HEK293 (cell line): Measurements from ENCODE around the gene G2E3.

Experiments used
- ATF2 ChIP-seq: fragments of 450-650 bp; formaldehyde crosslinking; IDR thresholded peaks from 2 replicates; pipeline ENCODE4 v1.5.1; 2016; ENCODE audit warnings: missing biosample characterization, missing genetic modification characterization, low read depth
- EGR2 ChIP-seq: fragments of 450-650 bp; formaldehyde crosslinking; IDR thresholded peaks from 2 replicates; pipeline ENCODE4 v1.5.1; 2016; ENCODE audit warnings: low read depth, missing biosample characterization, missing genetic modification characterization
- GLIS1 ChIP-seq: fragments of 450-650 bp; formaldehyde crosslinking; IDR thresholded peaks from 2 replicates; pipeline ENCODE4 v1.5.1; 2016; ENCODE audit warnings: missing biosample characterization, missing genetic modification characterization
- KLF7 ChIP-seq: fragments of 450-650 bp; formaldehyde crosslinking; IDR thresholded peaks from 2 replicates; pipeline ENCODE4 v1.5.1; 2016; ENCODE audit warnings: missing biosample characterization, missing genetic modification characterization, borderline replicate concordance
- RBAK ChIP-seq: fragments of 450-650 bp; formaldehyde crosslinking; IDR thresholded peaks from 2 replicates; pipeline ENCODE4 v1.5.1; 2016; ENCODE audit warnings: missing biosample characterization, missing genetic modification characterization
- SP3 ChIP-seq: fragments of 450-650 bp; formaldehyde crosslinking; IDR thresholded peaks from 2 replicates; pipeline ENCODE4 v1.5.1; 2016; ENCODE audit warnings: missing biosample characterization, missing genetic modification characterization
- ZBTB1 ChIP-seq: fragments of 450-650 bp; formaldehyde crosslinking; IDR thresholded peaks from 2 replicates; pipeline ENCODE4 v1.5.1; 2016; ENCODE audit warnings: missing biosample characterization, missing genetic modification characterization
- ZBTB20 ChIP-seq: fragments of 450-650 bp; formaldehyde crosslinking; IDR thresholded peaks from 2 replicates; pipeline ENCODE4 v1.5.1; 2016; ENCODE audit warnings: missing biosample characterization, missing genetic modification characterization
- ZFP3 ChIP-seq: fragments of 450-650 bp; formaldehyde crosslinking; IDR thresholded peaks from 2 replicates; pipeline ENCODE4 v1.5.1; 2016; ENCODE audit warnings: low read depth, missing biosample characterization, missing genetic modification characterization
- ZFP69B ChIP-seq: fragments of 450-650 bp; formaldehyde crosslinking; IDR thresholded peaks from 2 replicates; pipeline ENCODE4 v1.5.1; 2016; ENCODE audit warnings: missing biosample characterization, missing genetic modification characterization
- ZNF2 ChIP-seq: fragments of 450-650 bp; formaldehyde crosslinking; IDR thresholded peaks from 2 replicates; pipeline ENCODE4 v1.5.1; 2016; ENCODE audit warnings: missing biosample characterization, missing genetic modification characterization
- ZNF26 ChIP-seq: fragments of 450-650 bp; formaldehyde crosslinking; IDR thresholded peaks from 2 replicates; pipeline ENCODE4 v1.5.1; 2016; ENCODE audit warnings: missing biosample characterization, missing genetic modification characterization
- ZNF354C ChIP-seq: fragments of 450-650 bp; formaldehyde crosslinking; IDR thresholded peaks from 2 replicates; pipeline ENCODE4 v1.5.1; 2016; ENCODE audit warnings: missing biosample characterization, missing genetic modification characterization, low read depth, borderline replicate concordance
- ZNF544 ChIP-seq: fragments of 450-650 bp; formaldehyde crosslinking; IDR thresholded peaks from 2 replicates; pipeline ENCODE4 v1.5.0; 2017; ENCODE audit warnings: missing biosample characterization, missing genetic modification characterization
- ZNF548 ChIP-seq: fragments of 450-650 bp; formaldehyde crosslinking; IDR thresholded peaks from 2 replicates; pipeline ENCODE4 v1.5.1; 2016; ENCODE audit warnings: missing biosample characterization, missing genetic modification characterization
- ZNF645 ChIP-seq: fragments of 450-650 bp; formaldehyde crosslinking; IDR thresholded peaks from 2 replicates; pipeline ENCODE4; 2016; ENCODE audit warnings: missing biosample characterization, missing genetic modification characterization
- ZNF660 ChIP-seq: fragments of 450-650 bp; IDR thresholded peaks from 2 replicates; pipeline ENCODE4 v1.5.1; 2018; ENCODE audit warnings: missing biosample characterization, mild to moderate bottlenecking, missing genetic modification characterization
- ZNF837 ChIP-seq: fragments of 450-650 bp; formaldehyde crosslinking; IDR thresholded peaks from 2 replicates; pipeline ENCODE4 v1.5.1; 2016; ENCODE audit warnings: missing biosample characterization, missing genetic modification characterization
- TF ChIP-seq, protein P1 (sequence below): fragments of 450-650 bp; formaldehyde crosslinking; IDR thresholded peaks from 2 replicates; pipeline ENCODE4 v1.5.1; 2016; ENCODE audit warnings: missing biosample characterization, missing genetic modification characterization
- TF ChIP-seq, protein P2 (sequence below): fragments of 450-650 bp; formaldehyde crosslinking; IDR thresholded peaks from 2 replicates; pipeline ENCODE4 v1.5.1; 2017; ENCODE audit warnings: missing biosample characterization, missing genetic modification characterization
- TF ChIP-seq, protein P3 (sequence below): fragments of 450-650 bp; formaldehyde crosslinking; IDR thresholded peaks from 2 replicates; pipeline ENCODE4 v1.5.1; 2016; ENCODE audit warnings: missing biosample characterization, missing genetic modification characterization, low read depth
- TF ChIP-seq, protein P4 (sequence below): fragments of 450-650 bp; formaldehyde crosslinking; IDR thresholded peaks from 2 replicates; pipeline ENCODE4 v1.5.1; 2016; ENCODE audit warnings: missing biosample characterization, missing genetic modification characterization

Gene G2E3

DNA sequence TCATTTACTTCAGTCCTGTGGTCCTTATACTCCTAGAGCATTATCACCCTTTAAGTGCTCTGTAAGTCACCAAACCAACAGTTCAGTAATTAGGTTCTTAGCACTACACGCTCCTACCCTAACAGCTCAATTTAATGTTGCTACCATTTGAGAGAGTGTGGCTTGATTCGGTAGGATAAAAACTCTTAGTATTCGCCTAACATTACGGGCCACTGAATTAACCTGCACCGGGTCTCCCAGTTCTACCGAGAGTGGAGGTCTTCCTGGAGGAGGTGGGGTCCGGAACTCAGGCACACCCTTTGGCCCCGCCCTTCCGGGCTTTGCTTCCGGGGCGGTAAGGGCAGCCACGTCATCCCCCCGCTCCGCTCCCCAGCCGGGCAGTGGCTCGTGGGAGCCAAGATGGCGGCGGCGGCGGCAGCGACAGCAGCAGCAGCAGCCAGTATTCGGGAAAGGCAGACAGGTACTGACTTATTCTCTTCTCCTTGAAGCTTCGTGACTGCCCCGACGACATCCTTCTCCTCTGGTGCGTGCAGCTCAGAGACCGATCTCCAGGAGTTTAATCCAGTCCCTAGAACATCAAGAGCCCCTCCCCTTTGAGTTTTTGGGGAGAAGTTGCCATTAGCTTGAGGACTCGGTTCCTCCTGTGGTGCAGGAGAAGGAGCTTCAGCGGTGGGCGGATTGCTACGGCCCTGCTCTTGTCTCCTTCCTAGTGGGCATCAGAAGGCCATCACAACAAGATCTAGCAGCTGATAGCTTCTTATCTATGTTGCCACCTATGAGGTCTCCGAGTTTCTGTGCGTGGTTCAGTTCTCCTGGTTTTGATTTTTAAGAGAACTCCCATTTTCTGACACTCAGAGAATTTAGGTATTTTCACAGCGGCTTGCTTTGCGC is 63.2 kb downstream of the G2E3 start, which contains the start of gene SCFD1 (continued):
- TF ChIP-seq ZFP3 (tag by site-specific recombination) (no peak), ZNF660 (peak; percentile 62; the same call in 1 of the 2 replicates), EGR2 (0 out of 2 replicates have a peak, but pooled peaks have one; percentile 14), ZNF548 (tag by site-specific recombination) (no peak), ZNF645 (tag by site-specific recombination) (no peak), ZNF2 (tag by site-specific recombination) (peak; percentile 43; the same call in 1 of the 2 replicates), SP3 (peak; percentile 95), RBAK (tag by site-specific recombination) (no peak), ZFP69B (tag by site-specific recombination) (0 out of 2 replicates have a peak, but pooled peaks have one; percentile 16), ZNF26 (tag by site-specific recombination) (no peak), ZBTB20 (0 out of 2 replicates have a peak, but pooled peaks have one; percentile 21), KLF7 (tag by site-specific recombination) (peak; percentile 91), ZBTB1 (no peak), ZNF354C (no peak), ATF2 (tag by site-specific recombination) (peak; percentile 70), ZNF544 (tag by site-specific recombination) (no peak), ZNF837 (tag by site-specific recombination) (no peak), GLIS1 (peak; percentile 79)
- TF ChIP-seq, protein P1, sequence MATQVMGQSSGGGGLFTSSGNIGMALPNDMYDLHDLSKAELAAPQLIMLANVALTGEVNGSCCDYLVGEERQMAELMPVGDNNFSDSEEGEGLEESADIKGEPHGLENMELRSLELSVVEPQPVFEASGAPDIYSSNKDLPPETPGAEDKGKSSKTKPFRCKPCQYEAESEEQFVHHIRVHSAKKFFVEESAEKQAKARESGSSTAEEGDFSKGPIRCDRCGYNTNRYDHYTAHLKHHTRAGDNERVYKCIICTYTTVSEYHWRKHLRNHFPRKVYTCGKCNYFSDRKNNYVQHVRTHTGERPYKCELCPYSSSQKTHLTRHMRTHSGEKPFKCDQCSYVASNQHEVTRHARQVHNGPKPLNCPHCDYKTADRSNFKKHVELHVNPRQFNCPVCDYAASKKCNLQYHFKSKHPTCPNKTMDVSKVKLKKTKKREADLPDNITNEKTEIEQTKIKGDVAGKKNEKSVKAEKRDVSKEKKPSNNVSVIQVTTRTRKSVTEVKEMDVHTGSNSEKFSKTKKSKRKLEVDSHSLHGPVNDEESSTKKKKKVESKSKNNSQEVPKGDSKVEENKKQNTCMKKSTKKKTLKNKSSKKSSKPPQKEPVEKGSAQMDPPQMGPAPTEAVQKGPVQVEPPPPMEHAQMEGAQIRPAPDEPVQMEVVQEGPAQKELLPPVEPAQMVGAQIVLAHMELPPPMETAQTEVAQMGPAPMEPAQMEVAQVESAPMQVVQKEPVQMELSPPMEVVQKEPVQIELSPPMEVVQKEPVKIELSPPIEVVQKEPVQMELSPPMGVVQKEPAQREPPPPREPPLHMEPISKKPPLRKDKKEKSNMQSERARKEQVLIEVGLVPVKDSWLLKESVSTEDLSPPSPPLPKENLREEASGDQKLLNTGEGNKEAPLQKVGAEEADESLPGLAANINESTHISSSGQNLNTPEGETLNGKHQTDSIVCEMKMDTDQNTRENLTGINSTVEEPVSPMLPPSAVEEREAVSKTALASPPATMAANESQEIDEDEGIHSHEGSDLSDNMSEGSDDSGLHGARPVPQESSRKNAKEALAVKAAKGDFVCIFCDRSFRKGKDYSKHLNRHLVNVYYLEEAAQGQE (tag by site-specific recombination): 0 out of 2 replicates have a peak, but pooled peaks have one; percentile 24
- TF ChIP-seq, protein P2, sequence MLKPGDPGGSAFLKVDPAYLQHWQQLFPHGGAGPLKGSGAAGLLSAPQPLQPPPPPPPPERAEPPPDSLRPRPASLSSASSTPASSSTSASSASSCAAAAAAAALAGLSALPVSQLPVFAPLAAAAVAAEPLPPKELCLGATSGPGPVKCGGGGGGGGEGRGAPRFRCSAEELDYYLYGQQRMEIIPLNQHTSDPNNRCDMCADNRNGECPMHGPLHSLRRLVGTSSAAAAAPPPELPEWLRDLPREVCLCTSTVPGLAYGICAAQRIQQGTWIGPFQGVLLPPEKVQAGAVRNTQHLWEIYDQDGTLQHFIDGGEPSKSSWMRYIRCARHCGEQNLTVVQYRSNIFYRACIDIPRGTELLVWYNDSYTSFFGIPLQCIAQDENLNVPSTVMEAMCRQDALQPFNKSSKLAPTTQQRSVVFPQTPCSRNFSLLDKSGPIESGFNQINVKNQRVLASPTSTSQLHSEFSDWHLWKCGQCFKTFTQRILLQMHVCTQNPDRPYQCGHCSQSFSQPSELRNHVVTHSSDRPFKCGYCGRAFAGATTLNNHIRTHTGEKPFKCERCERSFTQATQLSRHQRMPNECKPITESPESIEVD (tag by site-specific recombination): no peak
- TF ChIP-seq, protein P3, sequence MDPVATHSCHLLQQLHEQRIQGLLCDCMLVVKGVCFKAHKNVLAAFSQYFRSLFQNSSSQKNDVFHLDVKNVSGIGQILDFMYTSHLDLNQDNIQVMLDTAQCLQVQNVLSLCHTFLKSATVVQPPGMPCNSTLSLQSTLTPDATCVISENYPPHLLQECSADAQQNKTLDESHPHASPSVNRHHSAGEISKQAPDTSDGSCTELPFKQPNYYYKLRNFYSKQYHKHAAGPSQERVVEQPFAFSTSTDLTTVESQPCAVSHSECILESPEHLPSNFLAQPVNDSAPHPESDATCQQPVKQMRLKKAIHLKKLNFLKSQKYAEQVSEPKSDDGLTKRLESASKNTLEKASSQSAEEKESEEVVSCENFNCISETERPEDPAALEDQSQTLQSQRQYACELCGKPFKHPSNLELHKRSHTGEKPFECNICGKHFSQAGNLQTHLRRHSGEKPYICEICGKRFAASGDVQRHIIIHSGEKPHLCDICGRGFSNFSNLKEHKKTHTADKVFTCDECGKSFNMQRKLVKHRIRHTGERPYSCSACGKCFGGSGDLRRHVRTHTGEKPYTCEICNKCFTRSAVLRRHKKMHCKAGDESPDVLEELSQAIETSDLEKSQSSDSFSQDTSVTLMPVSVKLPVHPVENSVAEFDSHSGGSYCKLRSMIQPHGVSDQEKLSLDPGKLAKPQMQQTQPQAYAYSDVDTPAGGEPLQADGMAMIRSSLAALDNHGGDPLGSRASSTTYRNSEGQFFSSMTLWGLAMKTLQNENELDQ (tag by site-specific recombination): no peak
- TF ChIP-seq, protein P4, sequence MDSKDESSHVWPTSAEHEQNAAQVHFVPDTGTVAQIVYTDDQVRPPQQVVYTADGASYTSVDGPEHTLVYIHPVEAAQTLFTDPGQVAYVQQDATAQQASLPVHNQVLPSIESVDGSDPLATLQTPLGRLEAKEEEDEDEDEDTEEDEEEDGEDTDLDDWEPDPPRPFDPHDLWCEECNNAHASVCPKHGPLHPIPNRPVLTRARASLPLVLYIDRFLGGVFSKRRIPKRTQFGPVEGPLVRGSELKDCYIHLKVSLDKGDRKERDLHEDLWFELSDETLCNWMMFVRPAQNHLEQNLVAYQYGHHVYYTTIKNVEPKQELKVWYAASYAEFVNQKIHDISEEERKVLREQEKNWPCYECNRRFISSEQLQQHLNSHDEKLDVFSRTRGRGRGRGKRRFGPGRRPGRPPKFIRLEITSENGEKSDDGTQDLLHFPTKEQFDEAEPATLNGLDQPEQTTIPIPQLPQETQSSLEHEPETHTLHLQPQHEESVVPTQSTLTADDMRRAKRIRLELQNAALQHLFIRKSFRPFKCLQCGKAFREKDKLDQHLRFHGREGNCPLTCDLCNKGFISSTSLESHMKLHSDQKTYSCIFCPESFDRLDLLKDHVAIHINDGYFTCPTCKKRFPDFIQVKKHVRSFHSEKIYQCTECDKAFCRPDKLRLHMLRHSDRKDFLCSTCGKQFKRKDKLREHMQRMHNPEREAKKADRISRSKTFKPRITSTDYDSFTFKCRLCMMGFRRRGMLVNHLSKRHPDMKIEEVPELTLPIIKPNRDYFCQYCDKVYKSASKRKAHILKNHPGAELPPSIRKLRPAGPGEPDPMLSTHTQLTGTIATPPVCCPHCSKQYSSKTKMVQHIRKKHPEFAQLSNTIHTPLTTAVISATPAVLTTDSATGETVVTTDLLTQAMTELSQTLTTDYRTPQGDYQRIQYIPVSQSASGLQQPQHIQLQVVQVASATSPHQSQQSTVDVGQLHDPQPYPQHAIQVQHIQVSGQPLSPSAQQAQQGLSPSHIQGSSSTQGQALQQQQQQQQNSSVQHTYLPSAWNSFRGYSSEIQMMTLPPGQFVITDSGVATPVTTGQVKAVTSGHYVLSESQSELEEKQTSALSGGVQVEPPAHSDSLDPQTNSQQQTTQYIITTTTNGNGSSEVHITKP (tag by site-specific recombination): peak; percentile 28; the same call in 1 of the 2 replicates
